ENCODE data around the gene RAB20.

- TF ChIP-seq CTCF (conservative IDR thresholded peaks at IDR 0.05) = no peak
- TF ChIP-seq ZFX (IDR thresholded peaks at IDR 0.05) = no peak
These were observed 4.4 kb downstream of the RAB20 start for GRCh38 chr13:110557082-110557481.

Data from C4-2B (cell line).